Measurements from ENCODE around the gene ZNF787. TPM values are rescaled to one million over a fixed set of nuclear protein-coding genes. Genes with fewer than 3 reads are reported as not detected.

Gene ZNF787
- total and polyA plus RNA-seq, 2 of the 8 experiments (the other 6 are each of a cell fraction or from before 2014, with no cell fraction given) = 19.7 to 56.0 TPM

DNA sequence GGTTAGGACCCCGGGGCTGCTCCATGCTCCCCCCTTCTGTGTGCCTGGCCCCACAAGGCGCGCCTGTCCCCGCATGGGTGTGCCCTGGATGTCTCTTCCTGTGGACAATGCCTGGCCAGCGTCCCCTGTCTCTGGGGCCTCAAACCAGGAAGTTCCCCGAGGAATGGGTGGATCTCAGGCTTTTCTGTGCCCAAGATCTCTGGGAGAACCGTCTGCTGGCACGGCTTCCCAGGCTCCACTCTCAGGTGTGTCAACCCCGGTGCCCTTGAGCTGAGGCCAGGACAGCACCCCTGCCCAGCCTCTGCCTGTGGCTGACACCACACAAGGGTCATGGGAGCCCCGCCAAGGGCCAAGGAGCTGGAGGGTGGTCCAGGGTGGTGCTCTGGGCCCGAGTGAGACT is 35.7 kb upstream of the ZNF787 start (continued):
- TF ChIP-seq RAD21 (IDR thresholded peaks at IDR 0.05 in 1 of 2, conservative IDR thresholded peaks at IDR 0.05 in 1 of 2; ENCODE audit: low read depth in 2 of 2, low read length in 2 of 2) (no peak), CREB1 (IDR thresholded peaks at IDR 0.05) (no peak), CHD1 (IDR thresholded peaks at IDR 0.05; ENCODE audit: low read depth, low read length) (no peak), HDAC6 (IDR thresholded peaks at IDR 0.05; ENCODE audit: low read depth, low read length) (no peak), RXRA (IDR thresholded peaks at IDR 0.05; ENCODE audit: insufficient read depth, low read depth, low read length) (no peak), HDAC2 (IDR thresholded peaks at IDR 0.05; ENCODE audit: borderline replicate concordance in 1 of 2, low read depth in 2 of 2, low read length in 2 of 2) (no peak), SP4 (IDR thresholded peaks at IDR 0.05; ENCODE audit: low read length) (no peak)

All from H1 (cell line).